Measurements from ENCODE around the gene LRRFIP1.

LRRFIP1 gene

DNA sequence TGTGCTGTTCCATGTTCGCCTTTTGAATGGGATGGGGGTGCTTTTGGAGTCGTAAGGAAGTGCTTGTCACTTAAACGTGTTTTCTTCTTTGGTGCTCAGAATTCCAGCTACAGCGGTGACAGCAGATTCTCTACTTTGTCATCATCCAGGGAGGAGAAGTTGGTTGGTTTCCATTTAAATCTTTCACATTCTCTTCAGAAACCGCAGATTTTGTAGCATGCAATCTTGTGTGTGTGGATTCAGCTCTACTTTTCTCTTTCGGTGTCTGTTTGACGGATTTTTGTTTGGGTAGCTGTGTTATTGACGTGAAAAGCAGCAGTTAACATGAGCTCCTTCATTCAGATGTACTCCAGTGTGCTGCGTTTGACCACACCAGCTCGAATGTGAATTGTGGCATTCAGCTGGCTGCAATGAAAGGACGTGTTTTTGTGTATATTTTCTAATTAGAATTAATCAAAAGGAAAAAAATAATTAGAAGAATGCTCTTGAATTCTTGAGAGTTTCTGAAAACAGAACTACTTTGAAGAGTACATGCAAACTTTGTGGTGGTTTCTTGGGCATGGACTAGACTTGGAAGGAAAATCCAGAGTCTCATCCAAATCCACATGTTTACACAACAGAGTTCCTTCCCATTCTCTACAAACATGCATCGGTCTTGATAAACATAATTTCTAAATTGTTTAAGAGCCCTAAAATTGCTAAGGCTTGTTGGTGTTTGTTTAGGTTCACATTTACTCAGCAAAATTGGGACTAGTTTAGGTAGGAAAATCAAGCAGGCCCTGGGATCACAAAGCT lies 102.5 kb downstream of the LRRFIP1 start:
- TF ChIP-seq, protein P1, sequence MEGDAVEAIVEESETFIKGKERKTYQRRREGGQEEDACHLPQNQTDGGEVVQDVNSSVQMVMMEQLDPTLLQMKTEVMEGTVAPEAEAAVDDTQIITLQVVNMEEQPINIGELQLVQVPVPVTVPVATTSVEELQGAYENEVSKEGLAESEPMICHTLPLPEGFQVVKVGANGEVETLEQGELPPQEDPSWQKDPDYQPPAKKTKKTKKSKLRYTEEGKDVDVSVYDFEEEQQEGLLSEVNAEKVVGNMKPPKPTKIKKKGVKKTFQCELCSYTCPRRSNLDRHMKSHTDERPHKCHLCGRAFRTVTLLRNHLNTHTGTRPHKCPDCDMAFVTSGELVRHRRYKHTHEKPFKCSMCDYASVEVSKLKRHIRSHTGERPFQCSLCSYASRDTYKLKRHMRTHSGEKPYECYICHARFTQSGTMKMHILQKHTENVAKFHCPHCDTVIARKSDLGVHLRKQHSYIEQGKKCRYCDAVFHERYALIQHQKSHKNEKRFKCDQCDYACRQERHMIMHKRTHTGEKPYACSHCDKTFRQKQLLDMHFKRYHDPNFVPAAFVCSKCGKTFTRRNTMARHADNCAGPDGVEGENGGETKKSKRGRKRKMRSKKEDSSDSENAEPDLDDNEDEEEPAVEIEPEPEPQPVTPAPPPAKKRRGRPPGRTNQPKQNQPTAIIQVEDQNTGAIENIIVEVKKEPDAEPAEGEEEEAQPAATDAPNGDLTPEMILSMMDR (IDR thresholded peaks at IDR 0.05; ENCODE audit: insufficient read depth, low read depth, low read length, missing control alignments), result no peak
- no peak for DNase-seq (ENCODE audit: low read depth)
- no peak overlapping the region for H3K4me3 ChIP-seq (ENCODE audit: low read length)

DNA sequence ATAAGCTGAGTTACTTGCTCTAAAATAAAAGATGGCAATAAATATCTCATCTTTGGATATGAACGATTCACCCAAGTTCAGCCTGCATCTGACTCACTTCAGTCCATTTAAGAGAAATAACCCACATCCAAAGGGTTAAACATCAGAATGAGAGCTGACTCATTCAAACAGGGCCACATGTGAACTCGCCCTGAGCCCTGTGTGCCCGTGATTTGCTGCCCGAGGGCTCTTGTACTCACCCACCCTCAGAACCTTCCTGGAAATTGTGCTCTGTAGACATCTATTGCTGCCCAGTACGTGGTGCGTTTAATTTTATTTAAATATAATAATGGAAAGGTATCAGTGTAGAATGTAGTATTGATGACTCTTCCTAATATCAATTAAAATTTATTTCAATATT lies 104.3 kb downstream of the LRRFIP1 start:
- DNase-seq (ENCODE audit: low read depth), result peak; percentile 81
- no peak overlapping the region for H3K4me3 ChIP-seq (ENCODE audit: low read length)
- TF ChIP-seq, protein P1 (IDR thresholded peaks at IDR 0.05; ENCODE audit: insufficient read depth, low read depth, low read length, missing control alignments), result no peak

DNA sequence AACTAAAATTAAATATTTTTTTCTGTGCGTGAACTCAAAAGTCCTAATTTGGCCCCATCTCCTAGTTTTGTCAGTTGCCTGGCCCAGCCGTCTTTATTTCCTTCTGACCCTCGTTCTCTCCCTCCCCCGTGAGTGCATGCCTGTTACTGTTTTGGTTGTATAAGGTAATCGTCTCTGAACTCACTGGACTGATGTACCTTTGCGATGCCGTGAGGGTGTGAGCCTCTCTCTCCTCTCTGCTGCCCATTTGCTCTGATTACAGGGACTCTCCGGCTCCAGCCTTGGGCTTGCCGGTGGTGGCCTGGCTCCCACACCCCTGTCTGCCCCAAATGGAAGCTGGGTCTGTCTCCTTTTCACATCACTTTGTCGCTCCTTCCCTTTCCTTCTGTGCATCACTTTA lies 104.7 kb downstream of the LRRFIP1 start:
- TF ChIP-seq, protein P1 (IDR thresholded peaks at IDR 0.05; ENCODE audit: insufficient read depth, low read depth, low read length, missing control alignments), result no peak
- no peak overlapping the region for H3K4me3 ChIP-seq (ENCODE audit: low read length)
- DNase-seq (ENCODE audit: low read depth), result no peak

DNA sequence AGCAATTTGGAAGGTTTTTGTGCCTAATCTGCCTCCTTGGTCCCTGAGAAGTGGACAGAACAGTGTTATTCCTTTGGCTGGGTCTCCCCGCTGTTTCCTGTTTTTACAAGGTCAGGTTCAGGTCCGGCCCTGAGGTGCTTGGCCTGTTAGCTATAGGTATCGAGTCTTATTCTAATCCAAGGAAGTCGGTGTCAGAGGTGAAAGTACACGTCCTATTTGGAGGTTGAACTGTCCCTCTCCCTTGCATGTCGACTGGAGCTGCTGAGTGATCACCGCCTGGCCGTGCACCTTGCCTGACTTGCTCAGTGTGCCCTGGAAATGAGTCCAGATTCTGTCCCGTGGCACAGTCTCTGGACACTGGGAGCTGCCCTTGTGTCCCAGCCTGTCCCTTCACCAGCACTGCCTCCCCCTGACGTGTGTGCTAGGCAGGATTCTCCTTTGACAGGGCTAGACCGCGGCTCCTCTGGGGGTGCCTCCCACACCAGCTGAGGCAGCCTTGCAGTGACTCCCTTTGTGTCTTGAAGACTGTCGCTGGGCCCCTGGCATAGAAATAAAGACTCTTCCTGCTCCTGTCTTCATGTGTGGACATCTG lies 105.5 kb downstream of the LRRFIP1 start:
- H3K4me3 ChIP-seq (ENCODE audit: low read length), result no peak overlapping the region
- TF ChIP-seq, protein P1 (IDR thresholded peaks at IDR 0.05; ENCODE audit: insufficient read depth, low read depth, low read length, missing control alignments), result no peak
- DNase-seq (ENCODE audit: low read depth), result no peak

DNA sequence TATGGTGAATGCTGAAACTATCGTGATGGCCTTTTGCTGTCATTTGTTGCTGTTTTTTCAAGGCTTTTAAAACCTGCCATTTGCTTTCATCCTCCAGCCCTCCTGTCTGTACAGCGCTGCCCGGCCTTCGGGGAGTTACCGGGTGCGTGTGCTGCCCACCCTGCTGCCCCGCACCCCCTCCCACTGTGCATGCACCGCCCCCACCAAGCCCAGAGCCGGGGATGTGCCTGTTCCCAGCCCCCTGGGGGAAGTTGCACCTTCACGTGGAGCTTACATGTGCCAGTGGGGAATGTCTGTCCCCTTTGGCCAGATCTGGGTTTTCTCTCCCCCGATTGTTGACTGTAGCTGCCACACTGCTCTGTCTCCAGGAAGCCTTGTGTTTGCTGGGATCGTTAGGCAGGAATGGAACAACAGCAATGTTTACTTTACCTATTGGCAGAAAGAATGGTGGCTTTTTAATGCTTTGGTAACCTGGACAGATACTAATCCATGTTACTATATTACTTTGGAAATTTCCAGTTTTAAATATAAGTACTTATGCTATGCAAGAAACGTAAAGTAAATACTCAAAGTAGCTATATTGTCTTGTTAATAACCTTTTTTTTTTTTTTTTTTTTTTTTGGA lies 106.4 kb downstream of the LRRFIP1 start:
- TF ChIP-seq, protein P1 (IDR thresholded peaks at IDR 0.05; ENCODE audit: insufficient read depth, low read depth, low read length, missing control alignments), result no peak
- H3K4me3 ChIP-seq (ENCODE audit: low read length), result no peak overlapping the region
- no peak for DNase-seq (ENCODE audit: low read depth)

DNA sequence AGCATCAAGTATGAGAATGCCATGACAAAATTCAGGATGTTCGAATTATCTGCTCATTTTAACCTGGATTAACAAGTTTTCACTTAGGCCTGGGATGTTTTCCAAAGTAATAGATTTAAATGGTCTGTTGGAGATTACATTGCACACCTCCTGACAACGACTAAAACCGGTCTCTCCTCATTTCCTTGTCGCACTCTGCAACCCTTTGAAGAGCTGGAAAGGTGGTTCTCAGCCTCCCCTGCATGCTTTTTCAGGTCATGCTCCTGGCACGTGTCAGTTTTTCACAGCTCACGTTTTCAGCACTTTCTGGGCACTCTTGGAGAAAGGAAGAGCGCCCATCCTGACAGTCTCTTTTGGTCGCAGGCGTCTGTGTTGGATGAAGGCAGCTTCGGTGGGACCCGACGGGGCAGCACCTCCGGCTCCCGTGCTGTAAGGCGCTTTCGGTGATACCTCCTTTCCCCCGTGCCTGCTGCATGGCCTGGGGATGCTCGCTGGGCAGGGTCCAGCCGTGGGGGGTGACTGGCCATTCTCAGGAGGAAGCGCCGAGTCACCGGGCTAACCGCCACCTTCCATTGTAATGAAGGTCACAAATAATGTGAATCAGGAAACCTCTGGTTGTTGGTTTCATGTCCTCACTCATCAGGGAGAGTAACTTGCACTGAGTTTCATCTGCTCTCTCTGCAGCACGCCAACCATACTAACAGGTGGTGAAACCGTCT lies 107.7 kb downstream of the LRRFIP1 start:
- H3K4me3 ChIP-seq (ENCODE audit: low read length), result no peak overlapping the region
- TF ChIP-seq, protein P1 (IDR thresholded peaks at IDR 0.05; ENCODE audit: insufficient read depth, low read depth, low read length, missing control alignments), result no peak
- DNase-seq (ENCODE audit: low read depth), result no peak

Data from epithelial cell of esophagus (primary cell).